ENCODE results near the gene KLK10. TPM values are rescaled to one million over a fixed set of nuclear protein-coding genes. Genes with fewer than 3 reads are reported as not detected.

KLK10 gene
- total RNA-seq, 1 experiment from 2014 or later, result 3.2 TPM

GRCh38 chr19:51006406-51006805 lies 13.1 kb downstream of the KLK10 start (continued):
- TF ChIP-seq USF2 (CRISPR knock-in tag; IDR thresholded peaks at IDR 0.05) (no peak), MAX (CRISPR knock-in tag; IDR thresholded peaks at IDR 0.05) (no peak)

- TF ChIP-seq MXD4 (CRISPR knock-in tag; IDR thresholded peaks at IDR 0.05; ENCODE audit: borderline replicate concordance) (no peak), ZSCAN18 (CRISPR knock-in tag; IDR thresholded peaks at IDR 0.05) (no peak), E2F5 (CRISPR knock-in tag; IDR thresholded peaks at IDR 0.05) (no peak), ATF1 (CRISPR knock-in tag; IDR thresholded peaks at IDR 0.05) (no peak), ZNF416 (CRISPR knock-in tag; IDR thresholded peaks at IDR 0.05) (no peak), ZNF425 (CRISPR knock-in tag; conservative IDR thresholded peaks at IDR 0.05) (no peak), CBFB (CRISPR knock-in tag; IDR thresholded peaks at IDR 0.05; ENCODE audit: low read depth) (no peak), ATF6 (CRISPR knock-in tag; IDR thresholded peaks at IDR 0.05) (no peak), CTCF (IDR thresholded peaks at IDR 0.05) (no peak), FOXP4 (CRISPR knock-in tag; IDR thresholded peaks at IDR 0.05) (no peak)
- no peak for ATAC-seq
These were observed 14.3 kb downstream of the KLK10 start for GRCh38 chr19:51005248-51005647.

More at GRCh38 chr19:51005248-51005647, 14.3 kb downstream of the KLK10 start:
- CTCF ChIA-PET, result no interaction called here
- Mint-ChIP-seq H3K36me3 (no peaks in the 10 kb centered on the region), H3K9me3 (no peaks in the 10 kb centered on the region), H3K4me3 (no peak overlapping the region), H3K27me3 (ENCODE audit: low read depth) (peaks cover 50% of the 10 kb centered on the region), H3K27ac (no peak overlapping the region), H3K4me1 (peaks cover 24% of the 10 kb centered on the region)
- DNase-seq (ENCODE audit: low spot score), result no peak
- POLR2A ChIA-PET, result no interaction called here

Data from WTC11 (cell line).